GM23338 (cell line): Measurements from ENCODE around the gene FBN3. TPM values are rescaled to one million over a fixed set of nuclear protein-coding genes. Genes with fewer than 3 reads are reported as not detected.

Experiments
- ATAC-seq: fragments of 200-7000 bp; cut with Tn5 transposase; 3 replicates; pipeline ENCODE4 v1.9.1; 2020
- DNase-seq: peaks from one replicate; pipeline ENCODE4 v3.0.0-alpha.2; 2015; ENCODE audit warnings: low spot score
- H2AFZ ChIP-seq: fragments of 200-600 bp; sonication (generic); 2 replicates; pipeline ENCODE4 v1.8.0; 2016; ENCODE audit warnings: antibody characterized with exemption, mild to moderate bottlenecking, moderate library complexity
- H3F3A ChIP-seq: fragments of 200-600 bp; sonication (generic); replicated peaks from 2 replicates; pipeline ENCODE4 v1.8.0; 2017; ENCODE audit warnings: antibody characterized with exemption, mixed run types, low read depth
- H3K27ac ChIP-seq: fragments of 200-600 bp; sonication (generic); 2 replicates; pipeline ENCODE4 v1.6.1; 2016; ENCODE audit warnings: low read depth
- H3K27me3 ChIP-seq: fragments of 200-600 bp; sonication (generic); 2 replicates; pipeline ENCODE4 v1.8.0; 2016; ENCODE audit warnings: mild to moderate bottlenecking, mixed run types, moderate library complexity; ENCODE audit not compliant: insufficient read depth
- H3K36me3 ChIP-seq: fragments of 200-600 bp; sonication (generic); 2 replicates; pipeline ENCODE4 v1.8.0; 2016; ENCODE audit warnings: mild to moderate bottlenecking; ENCODE audit not compliant: insufficient read depth
- H3K4me1 ChIP-seq: fragments of 200-600 bp; sonication (generic); 2 replicates; pipeline ENCODE4 v1.8.0; 2016; ENCODE audit warnings: mild to moderate bottlenecking, moderate library complexity; ENCODE audit not compliant: insufficient read depth
- H3K4me2 ChIP-seq: fragments of 200-600 bp; sonication (generic); 2 replicates; pipeline ENCODE4 v1.7.1; 2017; ENCODE audit warnings: mixed run types
- H3K4me3 ChIP-seq: fragments of 200-600 bp; sonication (generic); 2 replicates; pipeline ENCODE4 v1.6.1; 2016; ENCODE audit warnings: mixed run types
- H3K79me2 ChIP-seq: fragments of 200-600 bp; sonication (generic); replicated peaks from 2 replicates; pipeline ENCODE4 v1.8.0; 2017; ENCODE audit warnings: mild to moderate bottlenecking; ENCODE audit not compliant: insufficient read depth
- H3K9me2 ChIP-seq: fragments of 200-600 bp; sonication (generic); 2 replicates; pipeline ENCODE4 v1.8.0; 2017; ENCODE audit not compliant: insufficient read depth
- H4K20me1 ChIP-seq: fragments of 200-600 bp; sonication (generic); replicated peaks from 2 replicates; pipeline ENCODE4 v1.8.0; 2017; ENCODE audit warnings: mild to moderate bottlenecking; ENCODE audit not compliant: insufficient read depth
- H3K27ac Mint-ChIP-seq: 2 replicates; pipeline ENCODE4 v1.8.0; 2020; ENCODE audit warnings: inconsistent platforms, mild to moderate bottlenecking, moderate library complexity, mixed read lengths
- H3K27me3 Mint-ChIP-seq: 3 replicates; pipeline ENCODE4 v1.8.0; 2022; ENCODE audit warnings: low read depth, mild to moderate bottlenecking, moderate library complexity, mixed read lengths, inconsistent platforms; ENCODE audit not compliant: insufficient read depth, poor library complexity
- H3K36me3 Mint-ChIP-seq: 3 replicates; pipeline ENCODE4 v1.8.0; 2021; ENCODE audit warnings: low read depth, mild to moderate bottlenecking, inconsistent platforms, moderate library complexity, mixed read lengths
- H3K4me1 Mint-ChIP-seq: 3 replicates; pipeline ENCODE4 v1.8.0; 2020; ENCODE audit warnings: mild to moderate bottlenecking, inconsistent platforms, mixed read lengths
- H3K4me3 Mint-ChIP-seq: 3 replicates; pipeline ENCODE4 v1.8.0; 2021; ENCODE audit warnings: moderate library complexity, mild to moderate bottlenecking, inconsistent platforms, mixed read lengths
- H3K9me3 Mint-ChIP-seq: 3 replicates; pipeline ENCODE4 v1.8.0; 2020; ENCODE audit warnings: moderate library complexity, mild to moderate bottlenecking, inconsistent platforms, mixed read lengths
- CREB1 ChIP-seq: fragments of 250-450 bp; sonication (Bioruptor Pico); IDR thresholded peaks from 2 replicates; pipeline ENCODE4 v1.5.0; 2020; ENCODE audit warnings: low read depth, mild to moderate bottlenecking, moderate library complexity
- CTCF ChIP-seq, 2 experiments: fragments of 200-600 bp in 1 of 2; sonication (generic) in 1 of 2; conservative IDR thresholded peaks; 2 replicates each; pipeline versions ENCODE4 v1.5.1 to v1.6.1; 2016 to 2017; ENCODE audit warnings: antibody characterized with exemption in 2 of 2, low read depth in 2 of 2, mild to moderate bottlenecking in 2 of 2, moderate library complexity in 1 of 2
- ETS1 ChIP-seq: IDR thresholded peaks from 2 replicates; pipeline ENCODE4 v1.6.1; 2016; ENCODE audit warnings: antibody characterized with exemption
- EZH2 ChIP-seq: fragments of 200-600 bp; sonication (generic); IDR thresholded peaks from one replicate; pipeline ENCODE4 v1.8.0; 2017; ENCODE audit warnings: antibody characterized with exemption, mild to moderate bottlenecking, low read depth; ENCODE audit not compliant: unreplicated experiment
- EZH2phosphoT487 ChIP-seq: fragments of 200-600 bp; sonication (generic); IDR thresholded peaks from one replicate; pipeline ENCODE4 v1.8.1; 2018; ENCODE audit warnings: antibody characterized with exemption; ENCODE audit not compliant: unreplicated experiment
- JUNB ChIP-seq: IDR thresholded peaks from one replicate; pipeline ENCODE4 v1.6.1; 2016; ENCODE audit warnings: antibody characterized with exemption; ENCODE audit not compliant: unreplicated experiment
- NANOG ChIP-seq: IDR thresholded peaks from 2 replicates; pipeline ENCODE4 v1.6.1; 2016; ENCODE audit warnings: antibody characterized with exemption, borderline replicate concordance
- POLR2AphosphoS5 ChIP-seq: IDR thresholded peaks from 2 replicates; pipeline ENCODE4 v1.6.1; 2016; ENCODE audit warnings: antibody characterized with exemption, low read depth
- REST ChIP-seq: IDR thresholded peaks from one replicate; pipeline ENCODE4 v1.6.1; 2018; ENCODE audit warnings: antibody characterized with exemption; ENCODE audit not compliant: unreplicated experiment
- STAT1 ChIP-seq: IDR thresholded peaks from one replicate; pipeline ENCODE4 v1.6.1; 2016; ENCODE audit warnings: antibody characterized with exemption; ENCODE audit not compliant: unreplicated experiment
- ZNF114 ChIP-seq: fragments of 250-450 bp; sonication (Bioruptor Pico); IDR thresholded peaks from 2 replicates; pipeline ENCODE4 v1.5.0; 2020; ENCODE audit warnings: mild to moderate bottlenecking, moderate library complexity
- ZNF331 ChIP-seq: fragments of 250-450 bp; sonication (Bioruptor Pico); IDR thresholded peaks from 2 replicates; pipeline ENCODE4 v1.5.0; 2020; ENCODE audit warnings: low read depth, mild to moderate bottlenecking, moderate library complexity
- polyA plus RNA-seq: library from polyadenylated mRNA; unstranded; fragments of >200 nt; fragmentation: Nextera tagmentation; extraction: Ambion mirVana; gene quantifications from 2 replicates; pipeline ENCODE4 v1.2.1, GENCODE V29; 2016
- total RNA-seq: library from RNA; depleted of rRNA; stranded (reverse); fragments of >200 nt; shearing (Covaris generic); gene quantifications from 2 replicates; pipeline ENCODE4 v1.2.3, GENCODE V29; 2014

The FBN3 gene
- total and polyA plus RNA-seq, 2 experiments from 2014 or later, result 8.5 to 54.5 TPM

GRCh38 chr19:8022275-8022674 lies 127.1 kb downstream of the FBN3 start:
- Histone ChIP-seq H3K4me1 (no peaks in the 10 kb centered on the region), H3K9me2 (no peaks in the 10 kb centered on the region), H3K79me2 (no peaks in the 10 kb centered on the region), H3K4me3 (no peak overlapping the region), H3K36me3 (no peaks in the 10 kb centered on the region), H3K27me3 (no peaks in the 10 kb centered on the region), H4K20me1 (no peaks in the 10 kb centered on the region), H3K27ac (no peak overlapping the region), H3K4me2 (no peak overlapping the region), H2AFZ (no peak overlapping the region), H3F3A (no peaks in the 10 kb centered on the region)
- TF ChIP-seq JUNB, result no peak
- no peak for TF ChIP-seq ZNF331 (CRISPR knock-in tag)
- TF ChIP-seq ZNF114 (CRISPR knock-in tag), result no peak
- no peak for TF ChIP-seq REST
- no peak for TF ChIP-seq EZH2phosphoT487
- TF ChIP-seq CTCF (conservative IDR thresholded peaks at IDR 0.05; ENCODE audit: low read depth in 2 of 2), result no peak
- no peaks in the 10 kb centered on the region for H3K36me3 Mint-ChIP-seq
- peaks cover 3% of the 10 kb centered on the region; the same call in 1 of the 3 replicates for H3K9me3 Mint-ChIP-seq
- H3K27me3 Mint-ChIP-seq, result peaks cover 13% of the 10 kb centered on the region
- no peak overlapping the region for H3K27ac Mint-ChIP-seq
- no peaks in the 10 kb centered on the region for H3K4me1 Mint-ChIP-seq
- no peak for DNase-seq
- ATAC-seq, result no peak
- H3K4me3 Mint-ChIP-seq, result no peak overlapping the region

DNA sequence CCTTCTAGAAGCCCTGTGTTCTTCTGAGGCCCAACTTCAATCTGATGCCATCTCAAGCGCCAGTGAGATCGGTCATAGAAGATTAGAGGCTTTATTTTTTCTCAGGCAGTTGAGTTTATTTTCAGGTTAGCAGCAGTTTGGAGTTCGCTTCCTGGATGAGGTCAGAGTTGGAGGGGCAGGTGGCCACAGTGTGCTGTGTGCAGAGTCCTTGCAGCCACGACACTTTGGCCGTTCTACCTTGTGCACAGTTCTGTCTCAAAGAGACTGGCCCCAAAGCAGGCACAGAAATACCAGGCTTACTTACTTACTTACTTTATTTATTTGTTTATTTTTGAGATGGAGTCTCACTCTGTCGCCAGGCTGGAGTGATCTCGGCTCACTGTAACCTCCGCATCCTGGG lies 128.0 kb downstream of the FBN3 start:
- H3K27me3 Mint-ChIP-seq, result peaks cover 13% of the 10 kb centered on the region
- TF ChIP-seq JUNB, result no peak
- no peak for TF ChIP-seq CREB1 (CRISPR knock-in tag)
- no peak for TF ChIP-seq NANOG
- no peak for TF ChIP-seq EZH2phosphoT487
- no peak for TF ChIP-seq POLR2AphosphoS5
- no peak for TF ChIP-seq REST
- TF ChIP-seq ZNF331 (CRISPR knock-in tag), result no peak
- no peak for TF ChIP-seq EZH2
- TF ChIP-seq ETS1, result no peak
- TF ChIP-seq STAT1, result no peak
- no peak for TF ChIP-seq CTCF (conservative IDR thresholded peaks at IDR 0.05; ENCODE audit: low read depth in 2 of 2)

More for the DNA sequence above, 128.0 kb downstream of the FBN3 start:
- Mint-ChIP-seq H3K4me1 (no peaks in the 10 kb centered on the region), H3K36me3 (no peaks in the 10 kb centered on the region), H3K9me3 (peaks cover 3% of the 10 kb centered on the region; the same call in 1 of the 3 replicates), H3K27ac (no peak overlapping the region), H3K4me3 (no peak overlapping the region)
- H3K36me3 ChIP-seq, result no peaks in the 10 kb centered on the region
- no peak overlapping the region for H3K4me3 ChIP-seq
- H3K9me2 ChIP-seq, result no peaks in the 10 kb centered on the region
- H3K4me1 ChIP-seq, result no peaks in the 10 kb centered on the region
- no peaks in the 10 kb centered on the region for H3F3A ChIP-seq
- ATAC-seq (no peak), DNase-seq (no peak)
- no peak overlapping the region; the same call in 1 of the 2 replicates for H3K27ac ChIP-seq
- H2AFZ ChIP-seq, result no peak overlapping the region
- no peaks in the 10 kb centered on the region for H3K27me3 ChIP-seq
- no peaks in the 10 kb centered on the region for H4K20me1 ChIP-seq
- no peaks in the 10 kb centered on the region for H3K79me2 ChIP-seq
- H3K4me2 ChIP-seq, result no peak overlapping the region
